GM19025 (cell line): ENCODE measurements around the gene CS.

ENCODE experiments used
- ATAC-seq: cut with Tn5 transposase; IDR thresholded peaks from one replicate; pipeline ENCODE4 v1.9.1; 2021; ENCODE audit warnings: mild to moderate bottlenecking, low read depth, moderate library complexity; ENCODE audit not compliant: unreplicated experiment

CS gene

GRCh38 chr12:56255671-56256070 lies 44.5 kb downstream of the CS start:
- no peak for ATAC-seq

- no peak for ATAC-seq
Observed at GRCh38 chr12:56253091-56253490, 47.0 kb downstream of the CS start.

- no peak for ATAC-seq
Observed at GRCh38 chr12:56252649-56253048, 47.5 kb downstream of the CS start.

- no peak for ATAC-seq
Observed at GRCh38 chr12:56248711-56249110, 51.4 kb downstream of the CS start.

GRCh38 chr12:56247923-56248322 lies 52.2 kb downstream of the CS start:
- no peak for ATAC-seq

GRCh38 chr12:56244494-56244893 lies 55.6 kb downstream of the CS start:
- no peak for ATAC-seq

- ATAC-seq = no peak
Observed at GRCh38 chr12:56243731-56244181, 56.4 kb downstream of the CS start.

GRCh38 chr12:56242986-56243385 lies 57.1 kb downstream of the CS start:
- ATAC-seq = no peak

GRCh38 chr12:56241424-56242303 lies 58.5 kb downstream of the CS start:
- ATAC-seq = no peak

- no peak for ATAC-seq
Observed at GRCh38 chr12:56237552-56237951, 62.6 kb downstream of the CS start.

GRCh38 chr12:56236985-56237384 lies 63.1 kb downstream of the CS start:
- ATAC-seq = no peak

- ATAC-seq = no peak
Observed at GRCh38 chr12:56236091-56236490, 64.0 kb downstream of the CS start.

GRCh38 chr12:56234746-56235436 lies 65.2 kb downstream of the CS start:
- ATAC-seq = no peak

GRCh38 chr12:56231184-56231582 lies 68.9 kb downstream of the CS start:
- no peak for ATAC-seq

- no peak for ATAC-seq
Observed at GRCh38 chr12:56230432-56231183, 69.5 kb downstream of the CS start.

- no peak for ATAC-seq
Observed at GRCh38 chr12:56229916-56230431, 70.2 kb downstream of the CS start, which contains the start of gene SLC39A5. TSS of gene SLC39A5 (plus strand) at chr12:56230051. CDS start at chr12:56231275, 1,224 bp downstream.

GRCh38 chr12:56229082-56229481 lies 71.0 kb downstream of the CS start:
- ATAC-seq = no peak

GRCh38 chr12:56224954-56225353 lies 75.2 kb downstream of the CS start:
- ATAC-seq = no peak

- peak; percentile 79 for ATAC-seq
Observed at GRCh38 chr12:56224102-56224701, 75.9 kb downstream of the CS start, which contains the start of gene NABP2. TSS of gene NABP2 (plus strand) at chr12:56224342. CDS start at chr12:56224857, 515 bp downstream.

GRCh38 chr12:56223571-56224101 lies 76.5 kb downstream of the CS start:
- ATAC-seq = no peak
